HG02885 (cell line): ENCODE data around the gene GLB1L3.
"Not testable (repeated sequence)": the region's sequence is repeated elsewhere in the genome, so short reads cannot be mapped to it uniquely, and the experiment has no call there.

Experiments used
- ATAC-seq: cut with Tn5 transposase; IDR thresholded peaks from one replicate; pipeline ENCODE4 v1.9.1; 2021; ENCODE audit warnings: mild to moderate bottlenecking; ENCODE audit not compliant: unreplicated experiment, poor library complexity

Gene GLB1L3

GRCh38 chr11:134340354-134340964 lies 64.3 kb downstream of the GLB1L3 start:
- no peak for ATAC-seq

GRCh38 chr11:134341805-134342571 lies 65.8 kb downstream of the GLB1L3 start:
- ATAC-seq, result no peak

GRCh38 chr11:134342572-134343340 lies 66.6 kb downstream of the GLB1L3 start:
- ATAC-seq, result no peak

GRCh38 chr11:134343646-134344045 lies 67.5 kb downstream of the GLB1L3 start:
- ATAC-seq, result no peak

- not testable (repeated sequence) for ATAC-seq
These were observed 68.5 kb downstream of the GLB1L3 start for GRCh38 chr11:134344497-134345236.

- ATAC-seq, result no peak
These were observed 69.0 kb downstream of the GLB1L3 start for GRCh38 chr11:134345237-134345550.

GRCh38 chr11:134346101-134346975 lies 70.2 kb downstream of the GLB1L3 start:
- ATAC-seq, result no peak

- no peak for ATAC-seq
These were observed 70.8 kb downstream of the GLB1L3 start for GRCh38 chr11:134346976-134347350.

- ATAC-seq, result no peak
These were observed 71.3 kb downstream of the GLB1L3 start for GRCh38 chr11:134347441-134347840.

- ATAC-seq, result peak; percentile 42
These were observed 73.1 kb downstream of the GLB1L3 start for GRCh38 chr11:134349109-134349801.

GRCh38 chr11:134349802-134350355 lies 73.7 kb downstream of the GLB1L3 start:
- ATAC-seq, result peak; percentile 11

GRCh38 chr11:134350381-134350780 lies 74.2 kb downstream of the GLB1L3 start:
- peak; percentile 84 for ATAC-seq

- ATAC-seq, result no peak
These were observed 75.9 kb downstream of the GLB1L3 start for GRCh38 chr11:134352111-134352510.

- ATAC-seq, result no peak
These were observed 79.0 kb downstream of the GLB1L3 start for GRCh38 chr11:134355136-134355535.

- no peak for ATAC-seq
These were observed 79.5 kb downstream of the GLB1L3 start for GRCh38 chr11:134355656-134356055.

- no peak for ATAC-seq
These were observed 80.7 kb downstream of the GLB1L3 start for GRCh38 chr11:134356656-134357544.

- no peak for ATAC-seq
These were observed 81.3 kb downstream of the GLB1L3 start for GRCh38 chr11:134357545-134357839.
